Loucy (cell line): ENCODE measurements around the gene TRANK1.

Source experiments
- H2AFZ ChIP-seq: fragments of 200-600 bp; sonication (generic); 2 replicates; pipeline ENCODE4 v1.6.0; 2016; ENCODE audit warnings: antibody characterized with exemption, mild to moderate bottlenecking, low read length, moderate library complexity
- H3F3A ChIP-seq: fragments of 200-600 bp; 2 replicates; pipeline ENCODE4 v1.6.0; 2016; ENCODE audit warnings: antibody characterized with exemption, low read depth, mild to moderate bottlenecking
- H3K27me3 ChIP-seq: fragments of 200-600 bp; sonication (generic); 2 replicates; pipeline ENCODE4 v1.6.1; 2014; ENCODE audit warnings: low read length, mild to moderate bottlenecking; ENCODE audit not compliant: insufficient read depth, poor library complexity, severe bottlenecking
- H3K36me3 ChIP-seq: fragments of 200-600 bp; sonication (generic); 2 replicates; pipeline ENCODE4 v1.6.1; 2016; ENCODE audit warnings: low read length; ENCODE audit not compliant: insufficient read depth
- H3K4me1 ChIP-seq: fragments of 200-600 bp; sonication (generic); 2 replicates; pipeline ENCODE4 v1.5.1; 2014; ENCODE audit warnings: low read length, mild to moderate bottlenecking; ENCODE audit not compliant: insufficient read depth, poor library complexity, severe bottlenecking
- H3K4me2 ChIP-seq: fragments of 200-600 bp; sonication (generic); 2 replicates; pipeline ENCODE4 v1.6.0; 2014; ENCODE audit warnings: antibody characterized with exemption, low read length, low read depth, mild to moderate bottlenecking; ENCODE audit not compliant: poor library complexity, severe bottlenecking
- H3K4me3 ChIP-seq: fragments of 200-600 bp; sonication (generic); 2 replicates; pipeline ENCODE4 v1.5.1; 2014; ENCODE audit warnings: low read length, mild to moderate bottlenecking, mixed read lengths; ENCODE audit not compliant: poor library complexity, severe bottlenecking
- H3K79me2 ChIP-seq: fragments of 200-600 bp; sonication (generic); 2 replicates; pipeline ENCODE4 v1.6.1; 2014; ENCODE audit warnings: low read length; ENCODE audit not compliant: insufficient read depth
- H3K9ac ChIP-seq: fragments of 200-600 bp; sonication (generic); 2 replicates; pipeline ENCODE4 v1.6.0; 2014; ENCODE audit warnings: mild to moderate bottlenecking, low read depth, low read length, moderate library complexity; ENCODE audit not compliant: poor library complexity, severe bottlenecking
- H3K9me2 ChIP-seq: fragments of 200-600 bp; sonication (generic); replicated peaks from 2 replicates; pipeline ENCODE4 v1.6.1; 2016; ENCODE audit warnings: low read depth, low read length, mixed read lengths
- H3K9me3 ChIP-seq: fragments of 200-600 bp; sonication (generic); 2 replicates; pipeline ENCODE4 v1.6.1; 2014; ENCODE audit warnings: mild to moderate bottlenecking, antibody characterized with exemption, low read length, low read depth; ENCODE audit not compliant: insufficient read depth
- H4K20me1 ChIP-seq: fragments of 200-600 bp; sonication (generic); 2 replicates; pipeline ENCODE4 v1.6.0; 2014; ENCODE audit warnings: antibody characterized with exemption, low read length, mild to moderate bottlenecking; ENCODE audit not compliant: insufficient read depth, poor library complexity, severe bottlenecking
- CTCF ChIP-seq: fragments of 200-600 bp; sonication (generic); conservative IDR thresholded peaks from 2 replicates; pipeline ENCODE4 v1.5.1; 2014; ENCODE audit warnings: mild to moderate bottlenecking, antibody characterized with exemption, low read length
- EZH2phosphoT487 ChIP-seq: fragments of 200-600 bp; IDR thresholded peaks from 2 replicates; pipeline ENCODE4 v1.6.1; 2018; ENCODE audit warnings: antibody characterized with exemption, mild to moderate bottlenecking, moderate library complexity, borderline replicate concordance

Gene TRANK1

DNA sequence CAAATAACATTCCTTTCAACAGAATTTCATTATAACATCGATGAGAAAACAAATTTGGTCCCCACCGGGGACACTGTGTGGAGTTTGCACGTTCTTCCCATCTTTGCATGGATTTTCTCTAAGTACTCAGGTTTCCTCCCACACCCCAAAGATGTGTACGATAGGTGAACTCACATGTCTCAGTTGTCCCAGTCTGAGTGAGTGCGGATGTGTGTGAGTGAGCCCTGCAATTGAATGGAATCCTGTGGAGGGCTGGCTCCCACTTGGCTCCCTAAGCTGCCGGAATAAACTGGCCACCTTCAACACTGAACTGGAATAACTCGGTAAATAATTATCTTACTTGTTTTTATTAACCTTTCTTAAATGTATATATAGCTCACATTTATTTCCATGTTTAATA lies 77.0 kb downstream of the TRANK1 start:
- Histone ChIP-seq H3K79me2 (no peaks in the 10 kb centered on the region), H3K36me3 (0 out of 2 replicates have a peak, but pooled peaks cover 3% of the 10 kb centered on the region)

DNA sequence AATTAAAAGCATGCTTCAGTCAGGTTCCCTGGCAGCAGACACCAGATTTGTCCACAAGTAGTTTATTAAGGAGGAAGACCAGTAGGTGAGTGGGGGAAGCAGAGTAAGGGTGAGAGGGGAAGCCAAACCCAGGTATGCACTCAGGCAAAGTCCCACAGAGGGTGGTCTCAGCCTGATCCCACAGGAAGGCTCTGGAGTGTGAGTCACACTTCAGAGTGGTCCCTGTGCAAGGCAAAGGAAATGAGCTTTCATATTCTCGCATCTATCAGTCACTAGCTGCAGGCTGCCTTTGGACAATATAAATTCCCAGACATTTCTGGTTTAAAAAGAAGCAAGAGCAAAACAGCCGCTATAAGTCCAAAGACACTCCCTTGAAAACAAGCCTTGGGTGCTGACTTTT lies 78.5 kb downstream of the TRANK1 start:
- TF ChIP-seq EZH2phosphoT487 (no peak), CTCF (no peak)

More for the DNA sequence above, 77.0 kb downstream of the TRANK1 start:
- no peaks in the 10 kb centered on the region for H3K9me3 ChIP-seq
- H4K20me1 ChIP-seq: no peaks in the 10 kb centered on the region
- H3K4me3 ChIP-seq: no peak overlapping the region
- H3K9me2 ChIP-seq: no peaks in the 10 kb centered on the region
- peaks cover 10% of the 10 kb centered on the region for H3K4me1 ChIP-seq
- H3K4me2 ChIP-seq: no peak overlapping the region
- no peaks in the 10 kb centered on the region for H3F3A ChIP-seq
- no peaks in the 10 kb centered on the region for H3K27me3 ChIP-seq
- H3K9ac ChIP-seq: no peak overlapping the region
- H2AFZ ChIP-seq: no peak overlapping the region
- TF ChIP-seq EZH2phosphoT487 (no peak), CTCF (no peak)

DNA sequence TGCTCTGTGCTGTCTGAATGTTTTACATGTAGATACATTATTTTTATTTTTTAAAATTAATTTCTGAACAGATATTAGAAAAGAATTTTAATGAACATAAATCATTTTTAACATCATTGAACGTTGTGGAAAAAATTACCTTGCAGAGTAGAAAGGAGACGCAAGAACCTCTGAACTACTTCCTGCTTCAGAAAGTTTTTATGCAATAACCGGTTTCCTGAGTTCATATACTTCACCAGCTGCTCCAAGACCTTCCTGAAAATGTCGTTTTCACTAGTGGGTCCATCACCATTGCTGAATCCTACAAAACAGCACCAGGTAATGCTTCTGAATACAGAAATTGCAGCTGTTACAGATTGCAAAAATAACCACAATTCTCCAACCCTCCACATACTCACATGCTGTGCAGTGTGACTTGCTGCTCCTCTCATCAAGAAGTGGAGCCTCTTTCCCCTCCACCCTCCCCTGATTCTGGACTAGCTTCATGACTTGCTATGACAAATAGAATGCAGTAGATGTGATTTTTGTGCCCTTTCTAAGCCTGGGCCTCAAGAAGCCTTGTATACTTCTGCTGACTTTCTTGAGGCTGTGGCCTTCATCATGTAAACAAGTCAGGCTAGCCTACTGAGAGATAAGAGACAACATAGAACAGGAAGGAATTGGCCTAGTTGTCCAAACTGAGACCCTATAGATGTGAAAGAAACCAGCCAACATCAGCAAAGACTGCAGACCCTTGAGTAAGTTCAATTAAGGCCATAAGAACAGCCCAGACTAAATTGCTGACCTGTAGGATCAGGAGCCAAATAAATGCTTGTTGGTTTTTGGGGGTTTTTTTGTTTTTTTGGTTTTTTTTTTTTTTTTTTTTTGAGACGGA lies 80.4 kb downstream of the TRANK1 start:
- no peaks in the 10 kb centered on the region for H4K20me1 ChIP-seq
- H3K9me3 ChIP-seq: no peaks in the 10 kb centered on the region
- TF ChIP-seq CTCF (no peak), EZH2phosphoT487 (no peak)
- H3K4me3 ChIP-seq: no peak overlapping the region
- no peaks in the 10 kb centered on the region for H3K9me2 ChIP-seq
- H3K79me2 ChIP-seq: no peaks in the 10 kb centered on the region
- peaks cover 11% of the 10 kb centered on the region; the same call in 1 of the 2 replicates for H3K36me3 ChIP-seq
- H3F3A ChIP-seq: no peaks in the 10 kb centered on the region
- peak overlapping the region; percentile 30; the same call in 1 of the 2 replicates for H2AFZ ChIP-seq
- no peaks in the 10 kb centered on the region for H3K27me3 ChIP-seq
- H3K9ac ChIP-seq: no peak overlapping the region
- H3K4me2 ChIP-seq: peak overlapping the region; percentile 29
- peaks cover 10% of the 10 kb centered on the region for H3K4me1 ChIP-seq

More for the DNA sequence above, 78.5 kb downstream of the TRANK1 start:
- Histone ChIP-seq H4K20me1 (no peaks in the 10 kb centered on the region), H2AFZ (no peak overlapping the region), H3K9me3 (no peaks in the 10 kb centered on the region), H3K4me3 (no peak overlapping the region), H3K9ac (no peak overlapping the region), H3K36me3 (0 out of 2 replicates have a peak, but pooled peaks cover 3% of the 10 kb centered on the region), H3F3A (no peaks in the 10 kb centered on the region), H3K4me1 (peaks cover 10% of the 10 kb centered on the region), H3K79me2 (no peaks in the 10 kb centered on the region), H3K9me2 (no peaks in the 10 kb centered on the region), H3K27me3 (no peaks in the 10 kb centered on the region), H3K4me2 (no peak overlapping the region)
